ENCODE data around the gene PANX2.
"Not testable (repeated sequence)": the region's sequence is repeated elsewhere in the genome, so short reads cannot be mapped to it uniquely, and the experiment has no call there.

Gene PANX2

GRCh38 chr22:50204571-50204970, 34.0 kb downstream of the PANX2 start:
- Histone ChIP-seq H3K36me3 (ENCODE audit: control insufficient read depth, insufficient read depth, low read length) (peaks cover 64% of the 10 kb centered on the region), H3K27ac (ENCODE audit: low read depth, low read length, severe bottlenecking) (no peak overlapping the region), H3K9me3 (ENCODE audit: control insufficient read depth, low read length) (peaks cover 10% of the 10 kb centered on the region), H3K4me3 (ENCODE audit: extremely low read depth, insufficient read depth, low read length, poor library complexity, severe bottlenecking) (no peak overlapping the region), H3K4me1 (ENCODE audit: control insufficient read depth, insufficient read depth, low read length, poor library complexity, severe bottlenecking) (peaks cover 12% of the 10 kb centered on the region)
- WGBS, 2 experiments (ENCODE audit: insufficient coverage in 2 of 2) = 85 to 93% methylated on average over 4 to 6 of the region's 7 CpGs

GRCh38 chr22:50204998-50205397, 34.5 kb downstream of the PANX2 start:
- WGBS, 2 experiments (ENCODE audit: insufficient coverage in 2 of 2) = 92 to 97% methylated on average over 9 of the region's 9 CpGs

GRCh38 chr22:50205781-50206569, 35.4 kb downstream of the PANX2 start:
- 96 to 97% methylated on average over 37 to 39 of the region's 45 CpGs for WGBS, 2 experiments (ENCODE audit: insufficient coverage in 2 of 2)

More at GRCh38 chr22:50204998-50205397, 34.5 kb downstream of the PANX2 start:
- H3K9me3 ChIP-seq (ENCODE audit: control insufficient read depth, low read length) = peaks cover 10% of the 10 kb centered on the region
- H3K4me1 ChIP-seq (ENCODE audit: control insufficient read depth, insufficient read depth, low read length, poor library complexity, severe bottlenecking); H3K4me3 ChIP-seq (ENCODE audit: extremely low read depth, insufficient read depth, low read length, poor library complexity, severe bottlenecking); H3K27ac ChIP-seq (ENCODE audit: low read depth, low read length, severe bottlenecking): not testable (repeated sequence)
- peaks cover 64% of the 10 kb centered on the region for H3K36me3 ChIP-seq (ENCODE audit: control insufficient read depth, insufficient read depth, low read length)

GRCh38 chr22:50206599-50206998, 36.1 kb downstream of the PANX2 start:
- Histone ChIP-seq H3K9me3 (ENCODE audit: control insufficient read depth, low read length) (peaks cover 10% of the 10 kb centered on the region), H3K36me3 (ENCODE audit: control insufficient read depth, insufficient read depth, low read length) (peaks cover 80% of the 10 kb centered on the region), H3K27ac (ENCODE audit: low read depth, low read length, severe bottlenecking) (no peak overlapping the region), H3K4me1 (ENCODE audit: control insufficient read depth, insufficient read depth, low read length, poor library complexity, severe bottlenecking) (peaks cover 8% of the 10 kb centered on the region), H3K4me3 (ENCODE audit: extremely low read depth, insufficient read depth, low read length, poor library complexity, severe bottlenecking) (no peak overlapping the region)
- WGBS, 2 experiments (ENCODE audit: insufficient coverage in 2 of 2) = 63 to 64% methylated on average over 8 to 10 of the region's 10 CpGs

More at GRCh38 chr22:50205781-50206569, 35.4 kb downstream of the PANX2 start:
- H3K4me3 ChIP-seq (ENCODE audit: extremely low read depth, insufficient read depth, low read length, poor library complexity, severe bottlenecking) = no peak overlapping the region
- H3K36me3 ChIP-seq (ENCODE audit: control insufficient read depth, insufficient read depth, low read length) = peaks cover 74% of the 10 kb centered on the region
- peaks cover 10% of the 10 kb centered on the region for H3K9me3 ChIP-seq (ENCODE audit: control insufficient read depth, low read length)
- no peak overlapping the region for H3K27ac ChIP-seq (ENCODE audit: low read depth, low read length, severe bottlenecking)
- H3K4me1 ChIP-seq (ENCODE audit: control insufficient read depth, insufficient read depth, low read length, poor library complexity, severe bottlenecking) = peaks cover 8% of the 10 kb centered on the region

- Histone ChIP-seq H3K4me3 (ENCODE audit: extremely low read depth, insufficient read depth, low read length, poor library complexity, severe bottlenecking) (no peak overlapping the region), H3K36me3 (ENCODE audit: control insufficient read depth, insufficient read depth, low read length) (peaks cover 86% of the 10 kb centered on the region), H3K9me3 (ENCODE audit: control insufficient read depth, low read length) (peaks cover 9% of the 10 kb centered on the region), H3K4me1 (ENCODE audit: control insufficient read depth, insufficient read depth, low read length, poor library complexity, severe bottlenecking) (peaks cover 8% of the 10 kb centered on the region), H3K27ac (ENCODE audit: low read depth, low read length, severe bottlenecking) (no peak overlapping the region)
- 88 to 92% methylated on average over 18 to 23 of the region's 23 CpGs for WGBS, 2 experiments (ENCODE audit: insufficient coverage in 2 of 2)
Measured at GRCh38 chr22:50207383-50208140, 37.0 kb downstream of the PANX2 start.

- Histone ChIP-seq H3K27ac (ENCODE audit: low read depth, low read length, severe bottlenecking) (no peak overlapping the region), H3K36me3 (ENCODE audit: control insufficient read depth, insufficient read depth, low read length) (peaks cover 85% of the 10 kb centered on the region), H3K9me3 (ENCODE audit: control insufficient read depth, low read length) (peaks cover under 1% of the 10 kb centered on the region), H3K4me3 (ENCODE audit: extremely low read depth, insufficient read depth, low read length, poor library complexity, severe bottlenecking) (no peak overlapping the region), H3K4me1 (ENCODE audit: control insufficient read depth, insufficient read depth, low read length, poor library complexity, severe bottlenecking) (peaks cover 8% of the 10 kb centered on the region)
- WGBS, 2 experiments (ENCODE audit: insufficient coverage in 2 of 2) = 94 to 96% methylated on average over 21 to 22 of the region's 22 CpGs
Measured at GRCh38 chr22:50208430-50208938, 38.0 kb downstream of the PANX2 start.

GRCh38 chr22:50208939-50209892, 38.7 kb downstream of the PANX2 start:
- whole genome bisulfite sequencing, 2 experiments (ENCODE audit: insufficient coverage in 2 of 2) = 92% methylated on average over 29 to 30 of the region's 31 CpGs
- H3K36me3 ChIP-seq (ENCODE audit: control insufficient read depth, insufficient read depth, low read length) = peaks cover 84% of the 10 kb centered on the region
- no peak overlapping the region for H3K4me3 ChIP-seq (ENCODE audit: extremely low read depth, insufficient read depth, low read length, poor library complexity, severe bottlenecking)
- no peak overlapping the region for H3K27ac ChIP-seq (ENCODE audit: low read depth, low read length, severe bottlenecking)
- peaks cover 8% of the 10 kb centered on the region for H3K4me1 ChIP-seq (ENCODE audit: control insufficient read depth, insufficient read depth, low read length, poor library complexity, severe bottlenecking)
- no peaks in the 10 kb centered on the region for H3K9me3 ChIP-seq (ENCODE audit: control insufficient read depth, low read length)

- H3K27ac ChIP-seq (ENCODE audit: low read depth, low read length, severe bottlenecking) = no peak overlapping the region
- H3K36me3 ChIP-seq (ENCODE audit: control insufficient read depth, insufficient read depth, low read length) = peaks cover 84% of the 10 kb centered on the region
- no peaks in the 10 kb centered on the region for H3K9me3 ChIP-seq (ENCODE audit: control insufficient read depth, low read length)
- H3K4me1 ChIP-seq (ENCODE audit: control insufficient read depth, insufficient read depth, low read length, poor library complexity, severe bottlenecking) = peaks cover 8% of the 10 kb centered on the region
- no peak overlapping the region for H3K4me3 ChIP-seq (ENCODE audit: extremely low read depth, insufficient read depth, low read length, poor library complexity, severe bottlenecking)
- WGBS, 2 experiments (ENCODE audit: insufficient coverage in 2 of 2) = 74 to 75% methylated on average over 16 to 20 of the region's 20 CpGs
Measured at GRCh38 chr22:50209893-50210292, 39.4 kb downstream of the PANX2 start.

GRCh38 chr22:50210378-50211139, 40.0 kb downstream of the PANX2 start:
- no peaks in the 10 kb centered on the region for H3K9me3 ChIP-seq (ENCODE audit: control insufficient read depth, low read length)
- WGBS, 2 experiments (ENCODE audit: insufficient coverage in 2 of 2) = 95 to 97% methylated on average over 30 to 32 of the region's 32 CpGs
- peaks cover 83% of the 10 kb centered on the region for H3K36me3 ChIP-seq (ENCODE audit: control insufficient read depth, insufficient read depth, low read length)
- H3K4me1 ChIP-seq (ENCODE audit: control insufficient read depth, insufficient read depth, low read length, poor library complexity, severe bottlenecking) = peaks cover 8% of the 10 kb centered on the region
- no peak overlapping the region for H3K4me3 ChIP-seq (ENCODE audit: extremely low read depth, insufficient read depth, low read length, poor library complexity, severe bottlenecking)
- H3K27ac ChIP-seq (ENCODE audit: low read depth, low read length, severe bottlenecking) = no peak overlapping the region
